HL-60 (cell line): ENCODE measurements around the gene RAB10.

Source experiments
- DNase-seq, 2 experiments: peaks; one replicate each; pipeline ENCODE4 v3.0.0-alpha.2; 2010 to 2020; ENCODE audit warnings: low read depth in 1 of 2, low spot score in 1 of 2
- H3K27ac ChIP-seq: fragments of 250-450 bp; sonication (Bioruptor Pico); replicated peaks from 2 replicates; pipeline ENCODE4 v1.5.1; 2020; ENCODE audit warnings: mild to moderate bottlenecking, moderate library complexity
- H3K27me3 ChIP-seq: fragments of 250-450 bp; sonication (Bioruptor Pico); 2 replicates; pipeline ENCODE4 v1.5.1; 2021; ENCODE audit warnings: mild to moderate bottlenecking, moderate library complexity; ENCODE audit not compliant: insufficient read depth, poor library complexity, severe bottlenecking
- H3K4me3 ChIP-seq: replicated peaks from 2 replicates; pipeline ENCODE4 v1.5.1; 2011; ENCODE audit warnings: mild to moderate bottlenecking, control low read depth, low read length; ENCODE audit not compliant: insufficient read depth
- GABPA ChIP-seq: IDR thresholded peaks from 2 replicates; pipeline ENCODE4 v1.6.1; 2012; ENCODE audit warnings: low read depth
- POLR2AphosphoS5 ChIP-seq: IDR thresholded peaks from 2 replicates; pipeline ENCODE4 v1.6.1; 2012; ENCODE audit warnings: low read depth
- SPI1 ChIP-seq: IDR thresholded peaks from 2 replicates; pipeline ENCODE4 v1.6.1; 2012; ENCODE audit warnings: low read depth, mild to moderate bottlenecking, borderline replicate concordance
- TF ChIP-seq, protein P1 (sequence below): IDR thresholded peaks from one replicate; pipeline ENCODE4 v1.5.1; 2011; ENCODE audit warnings: low read length, control low read depth, inconsistent platforms; ENCODE audit not compliant: insufficient read depth
- TF ChIP-seq, protein P2 (sequence below): IDR thresholded peaks from 2 replicates; pipeline ENCODE4 v1.6.1; 2012; ENCODE audit warnings: low read depth; ENCODE audit not compliant: insufficient replicate concordance

The RAB10 gene

DNA sequence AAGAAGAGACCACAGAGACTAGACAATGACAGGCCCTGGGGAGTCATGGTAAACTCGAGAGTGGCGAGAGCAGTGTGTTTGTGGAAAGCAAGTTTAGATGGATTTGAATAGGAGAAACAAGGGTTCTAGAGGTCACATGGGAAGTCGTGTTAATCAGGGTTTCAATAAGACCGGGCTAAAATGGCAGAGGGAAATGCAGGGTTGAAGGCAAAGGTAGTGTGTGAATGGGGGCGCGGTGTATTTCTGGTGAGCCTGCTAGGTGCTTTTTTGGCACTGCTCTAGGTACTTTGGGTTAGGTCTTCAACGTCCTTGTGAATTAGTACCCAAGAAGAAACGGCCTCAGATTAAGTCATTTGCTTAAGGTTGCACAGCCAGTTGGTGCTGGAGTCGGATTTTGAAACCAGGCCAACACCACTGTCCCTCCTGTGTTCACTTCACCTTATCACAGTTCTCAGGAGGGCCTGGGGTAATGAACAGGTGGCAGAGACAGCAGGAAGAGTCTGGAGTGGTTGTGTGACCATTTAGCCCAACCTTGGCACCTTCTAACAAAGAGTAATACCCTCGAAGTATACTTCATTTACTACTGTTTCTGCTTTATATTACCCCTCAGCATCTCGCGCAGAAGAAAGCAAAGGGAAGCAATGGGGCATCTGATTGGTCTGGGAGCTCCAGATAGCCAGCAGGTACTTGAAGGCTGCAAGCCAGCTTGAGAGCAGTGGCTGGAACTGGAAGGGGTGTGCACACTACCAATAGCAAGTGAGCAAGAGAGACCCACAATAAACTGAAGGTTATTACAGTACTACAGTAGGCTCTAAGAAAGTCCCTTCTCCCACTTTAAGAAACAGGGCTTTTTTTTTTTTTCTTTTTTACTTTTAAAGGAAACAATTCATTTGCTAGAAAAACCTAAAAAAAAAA, 105.6 kb downstream of the RAB10 start:
- TF ChIP-seq, protein P1, sequence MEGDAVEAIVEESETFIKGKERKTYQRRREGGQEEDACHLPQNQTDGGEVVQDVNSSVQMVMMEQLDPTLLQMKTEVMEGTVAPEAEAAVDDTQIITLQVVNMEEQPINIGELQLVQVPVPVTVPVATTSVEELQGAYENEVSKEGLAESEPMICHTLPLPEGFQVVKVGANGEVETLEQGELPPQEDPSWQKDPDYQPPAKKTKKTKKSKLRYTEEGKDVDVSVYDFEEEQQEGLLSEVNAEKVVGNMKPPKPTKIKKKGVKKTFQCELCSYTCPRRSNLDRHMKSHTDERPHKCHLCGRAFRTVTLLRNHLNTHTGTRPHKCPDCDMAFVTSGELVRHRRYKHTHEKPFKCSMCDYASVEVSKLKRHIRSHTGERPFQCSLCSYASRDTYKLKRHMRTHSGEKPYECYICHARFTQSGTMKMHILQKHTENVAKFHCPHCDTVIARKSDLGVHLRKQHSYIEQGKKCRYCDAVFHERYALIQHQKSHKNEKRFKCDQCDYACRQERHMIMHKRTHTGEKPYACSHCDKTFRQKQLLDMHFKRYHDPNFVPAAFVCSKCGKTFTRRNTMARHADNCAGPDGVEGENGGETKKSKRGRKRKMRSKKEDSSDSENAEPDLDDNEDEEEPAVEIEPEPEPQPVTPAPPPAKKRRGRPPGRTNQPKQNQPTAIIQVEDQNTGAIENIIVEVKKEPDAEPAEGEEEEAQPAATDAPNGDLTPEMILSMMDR = no peak
- peak; percentile 19; the same call in 1 of the 2 replicates for TF ChIP-seq POLR2AphosphoS5
- TF ChIP-seq, protein P2, sequence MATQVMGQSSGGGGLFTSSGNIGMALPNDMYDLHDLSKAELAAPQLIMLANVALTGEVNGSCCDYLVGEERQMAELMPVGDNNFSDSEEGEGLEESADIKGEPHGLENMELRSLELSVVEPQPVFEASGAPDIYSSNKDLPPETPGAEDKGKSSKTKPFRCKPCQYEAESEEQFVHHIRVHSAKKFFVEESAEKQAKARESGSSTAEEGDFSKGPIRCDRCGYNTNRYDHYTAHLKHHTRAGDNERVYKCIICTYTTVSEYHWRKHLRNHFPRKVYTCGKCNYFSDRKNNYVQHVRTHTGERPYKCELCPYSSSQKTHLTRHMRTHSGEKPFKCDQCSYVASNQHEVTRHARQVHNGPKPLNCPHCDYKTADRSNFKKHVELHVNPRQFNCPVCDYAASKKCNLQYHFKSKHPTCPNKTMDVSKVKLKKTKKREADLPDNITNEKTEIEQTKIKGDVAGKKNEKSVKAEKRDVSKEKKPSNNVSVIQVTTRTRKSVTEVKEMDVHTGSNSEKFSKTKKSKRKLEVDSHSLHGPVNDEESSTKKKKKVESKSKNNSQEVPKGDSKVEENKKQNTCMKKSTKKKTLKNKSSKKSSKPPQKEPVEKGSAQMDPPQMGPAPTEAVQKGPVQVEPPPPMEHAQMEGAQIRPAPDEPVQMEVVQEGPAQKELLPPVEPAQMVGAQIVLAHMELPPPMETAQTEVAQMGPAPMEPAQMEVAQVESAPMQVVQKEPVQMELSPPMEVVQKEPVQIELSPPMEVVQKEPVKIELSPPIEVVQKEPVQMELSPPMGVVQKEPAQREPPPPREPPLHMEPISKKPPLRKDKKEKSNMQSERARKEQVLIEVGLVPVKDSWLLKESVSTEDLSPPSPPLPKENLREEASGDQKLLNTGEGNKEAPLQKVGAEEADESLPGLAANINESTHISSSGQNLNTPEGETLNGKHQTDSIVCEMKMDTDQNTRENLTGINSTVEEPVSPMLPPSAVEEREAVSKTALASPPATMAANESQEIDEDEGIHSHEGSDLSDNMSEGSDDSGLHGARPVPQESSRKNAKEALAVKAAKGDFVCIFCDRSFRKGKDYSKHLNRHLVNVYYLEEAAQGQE = no peak
- Histone ChIP-seq H3K27ac (no peak overlapping the region), H3K27me3 (no peaks in the 10 kb centered on the region), H3K4me3 (no peak overlapping the region)
- DNase-seq = no peak

DNA sequence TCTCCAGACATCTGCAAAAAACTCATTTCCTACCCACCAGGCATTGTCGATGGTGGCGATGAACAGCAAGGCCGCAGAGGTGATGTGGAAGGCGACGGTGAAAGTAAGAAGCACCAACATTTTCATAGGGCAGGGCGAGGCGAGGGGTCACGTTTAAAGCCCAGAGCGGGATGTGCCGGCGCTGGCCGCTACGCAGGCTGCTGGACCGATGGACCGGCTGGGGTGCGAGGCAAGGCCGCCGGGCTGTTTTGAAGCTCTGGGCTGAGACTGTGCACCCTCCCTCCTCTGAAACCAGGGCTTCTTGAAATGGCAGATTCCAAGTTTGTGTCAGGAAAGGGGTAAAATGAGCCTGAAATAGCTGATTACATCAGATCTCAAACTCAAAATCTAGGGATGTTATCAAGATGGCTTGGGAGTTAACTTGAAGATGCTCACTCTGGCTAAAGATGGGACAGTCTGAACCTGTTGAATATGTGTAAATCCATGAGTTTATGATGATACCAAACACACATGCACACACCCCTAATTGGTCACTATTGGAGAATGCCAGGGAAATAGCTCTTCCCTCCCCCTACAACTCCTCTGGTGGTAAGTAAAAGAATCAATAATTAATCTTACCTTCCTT, 107.4 kb downstream of the RAB10 start:
- H3K4me3 ChIP-seq = no peak overlapping the region
- no peaks in the 10 kb centered on the region for H3K27me3 ChIP-seq
- TF ChIP-seq GABPA (no peak), SPI1 (no peak), POLR2AphosphoS5 (no peak)
- TF ChIP-seq, protein P2 = no peak
- TF ChIP-seq, protein P1 = no peak

DNA sequence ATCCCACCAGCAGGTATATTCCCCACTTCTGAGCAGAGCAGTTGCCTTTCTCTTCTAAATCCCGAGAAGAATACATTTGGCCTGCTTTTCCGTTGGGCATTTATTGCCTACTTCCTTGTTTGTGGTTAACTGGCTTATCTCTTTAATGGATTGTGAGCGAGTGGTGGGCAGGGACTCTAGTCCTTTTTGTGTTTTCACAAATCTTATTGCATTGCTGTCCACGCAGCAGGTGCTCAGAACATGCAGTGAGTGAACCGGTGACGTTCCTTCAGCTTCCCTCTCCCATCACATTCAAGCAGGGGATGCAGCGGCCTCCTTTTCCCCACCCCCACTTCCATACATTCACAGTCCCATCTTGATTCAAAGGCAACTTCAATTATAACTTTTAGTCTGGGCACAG, 110.1 kb downstream of the RAB10 start:
- TF ChIP-seq POLR2AphosphoS5 (0 out of 2 replicates have a peak, but pooled peaks have one; percentile 18), SPI1 (peak; percentile 15; the same call in 1 of the 2 replicates), GABPA (no peak)
- TF ChIP-seq, protein P2 = peak; percentile 73
- H3K27ac ChIP-seq = peak overlapping the region; percentile 22
- H3K4me3 ChIP-seq = no peak overlapping the region
- peak in 1 of 2 experiments; percentile 46 for DNase-seq
- no peaks in the 10 kb centered on the region for H3K27me3 ChIP-seq

More for the DNA sequence above, 107.4 kb downstream of the RAB10 start:
- no peak overlapping the region for H3K27ac ChIP-seq
- DNase-seq = no peak
